Mucosa of stomach (tissue), 1 donor: ENCODE measurements around the gene ZBTB20.

ENCODE experiments used
- H3K27me3 ChIP-seq: one replicate; pipeline ENCODE4 v1.7.0; 2013; ENCODE audit warnings: mild to moderate bottlenecking, low read length; ENCODE audit not compliant: control insufficient read depth, insufficient read depth
- H3K36me3 ChIP-seq: one replicate; pipeline ENCODE4 v1.7.0; 2013; ENCODE audit warnings: low read length; ENCODE audit not compliant: control insufficient read depth, insufficient read depth
- H3K4me1 ChIP-seq: one replicate; pipeline ENCODE4 v1.7.0; 2013; ENCODE audit warnings: mild to moderate bottlenecking, low read length; ENCODE audit not compliant: control insufficient read depth, insufficient read depth
- H3K4me3 ChIP-seq: one replicate; pipeline ENCODE4 v1.7.0; 2013; ENCODE audit warnings: low read length
- H3K9ac ChIP-seq: one replicate; pipeline ENCODE4 v1.7.0; 2013; ENCODE audit warnings: mild to moderate bottlenecking, low read length, moderate library complexity
- H3K9me3 ChIP-seq: one replicate; pipeline ENCODE4 v1.7.0; 2013; ENCODE audit warnings: mild to moderate bottlenecking, low read length, moderate library complexity; ENCODE audit not compliant: control insufficient read depth
- donor health status: Pancreatic carcinoma.

ZBTB20 gene

DNA sequence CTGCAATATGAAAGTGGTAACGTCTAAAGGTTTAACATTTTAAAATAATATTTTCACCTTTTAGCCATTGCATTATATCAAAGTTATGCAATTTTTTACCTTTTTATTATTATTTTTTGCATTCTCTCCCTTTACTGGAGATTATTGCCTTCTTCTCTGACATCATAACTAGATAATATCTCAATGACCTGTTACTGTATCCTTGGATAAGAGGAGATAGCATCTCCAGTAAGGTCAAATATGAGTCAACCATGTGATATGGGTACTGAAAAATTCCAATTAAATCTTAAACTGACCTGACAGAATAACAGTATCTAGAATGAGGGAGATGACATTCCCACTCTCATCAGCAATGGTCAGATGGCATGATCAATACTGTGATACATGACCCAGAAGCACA, 108.3 kb downstream of the ZBTB20 start:
- Histone ChIP-seq H3K9ac (no peak overlapping the region), H3K4me1 (no peaks in the 10 kb centered on the region), H3K36me3 (no peaks in the 10 kb centered on the region), H3K4me3 (no peak overlapping the region), H3K9me3 (no peaks in the 10 kb centered on the region), H3K27me3 (no peaks in the 10 kb centered on the region)

DNA sequence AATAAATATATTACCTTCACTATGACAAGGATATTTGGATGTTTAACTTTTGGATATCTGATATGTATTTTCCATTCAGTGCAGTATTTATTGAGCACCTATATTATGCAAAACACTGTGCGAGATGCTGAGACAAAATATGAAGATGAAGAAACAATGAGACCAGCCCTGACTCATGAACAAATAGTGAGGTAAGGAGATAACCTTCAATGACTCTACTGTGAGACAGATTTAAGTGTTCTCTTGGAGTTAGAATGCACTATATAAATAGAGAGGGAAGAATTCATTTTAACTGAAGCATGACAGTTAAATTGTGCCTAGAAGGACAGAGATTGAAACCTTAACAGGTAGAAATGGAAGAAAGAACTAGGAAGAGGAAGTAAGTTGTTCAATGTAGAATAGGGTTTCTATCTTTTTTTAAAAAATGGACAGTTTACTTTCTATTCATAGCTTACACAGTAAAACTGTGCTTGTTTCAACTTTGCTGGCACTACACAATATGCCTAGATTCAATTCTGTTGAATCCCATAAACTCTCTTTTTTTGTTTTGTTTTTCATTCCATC, 124.2 kb downstream of the ZBTB20 start:
- Histone ChIP-seq H3K4me1 (no peaks in the 10 kb centered on the region), H3K27me3 (no peaks in the 10 kb centered on the region), H3K4me3 (no peak overlapping the region), H3K9ac (no peak overlapping the region), H3K9me3 (no peaks in the 10 kb centered on the region), H3K36me3 (no peaks in the 10 kb centered on the region)

DNA sequence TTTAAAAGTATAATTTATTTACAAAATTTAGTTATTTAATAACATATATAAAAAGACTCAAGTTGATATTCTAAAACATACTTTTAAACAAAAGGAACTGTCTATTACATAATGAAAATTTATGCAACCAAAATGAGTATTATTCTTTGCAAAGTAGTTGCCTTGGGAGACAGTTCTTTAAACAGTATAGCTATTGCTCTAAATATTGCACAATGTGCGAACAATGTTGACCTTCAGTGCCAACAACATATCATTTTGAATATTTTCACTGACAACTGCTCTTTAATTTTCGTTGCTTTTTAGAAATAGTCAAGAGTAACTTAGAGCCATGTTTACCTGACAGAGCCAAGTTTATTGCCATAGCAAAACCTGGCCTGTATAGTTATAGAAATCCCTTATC, 124.9 kb downstream of the ZBTB20 start:
- H3K4me3 ChIP-seq, result no peak overlapping the region
- H3K27me3 ChIP-seq, result no peaks in the 10 kb centered on the region
- H3K9ac ChIP-seq, result no peak overlapping the region
- no peaks in the 10 kb centered on the region for H3K9me3 ChIP-seq
- H3K4me1 ChIP-seq, result no peaks in the 10 kb centered on the region
- H3K36me3 ChIP-seq, result no peaks in the 10 kb centered on the region

DNA sequence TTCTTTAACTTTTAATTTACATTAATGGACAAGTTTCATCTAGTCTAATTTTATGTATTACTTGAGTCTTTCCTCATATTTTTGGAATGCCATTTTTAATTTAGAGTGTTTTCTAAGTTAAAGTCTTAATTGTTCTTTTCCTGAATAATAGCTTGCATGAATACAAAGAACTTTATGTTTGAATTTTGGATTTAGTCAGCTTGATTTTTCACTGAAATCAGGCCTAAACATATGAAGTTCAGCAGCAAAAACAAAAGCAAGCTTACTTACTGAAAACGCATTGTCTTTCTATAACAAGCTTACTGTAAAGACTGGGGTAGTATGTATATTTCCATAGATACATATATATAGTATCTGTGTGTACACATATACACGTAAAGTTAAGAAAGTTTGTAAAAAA, 126.0 kb downstream of the ZBTB20 start:
- no peaks in the 10 kb centered on the region for H3K36me3 ChIP-seq
- H3K9ac ChIP-seq, result no peak overlapping the region
- H3K4me3 ChIP-seq, result no peak overlapping the region
- no peaks in the 10 kb centered on the region for H3K27me3 ChIP-seq
- no peaks in the 10 kb centered on the region for H3K4me1 ChIP-seq
- no peaks in the 10 kb centered on the region for H3K9me3 ChIP-seq

DNA sequence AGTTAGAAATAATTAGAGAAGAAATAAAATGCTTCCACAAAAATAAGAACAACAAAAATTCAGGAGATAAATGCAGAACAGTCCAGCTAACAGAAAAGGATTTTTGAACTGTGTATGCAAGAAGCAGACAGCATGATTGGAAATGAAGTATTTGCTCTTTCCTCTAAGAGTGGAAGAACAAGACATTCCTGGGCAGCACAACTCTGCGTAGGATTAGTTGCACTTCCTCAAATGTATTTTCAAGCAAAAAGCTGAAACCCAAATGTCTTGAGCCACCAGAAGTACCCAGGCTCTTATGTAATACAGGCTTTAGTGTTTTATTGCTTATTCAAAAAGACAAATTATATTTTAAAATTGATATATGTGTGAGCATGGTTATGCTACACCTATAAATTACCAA, 127.2 kb downstream of the ZBTB20 start:
- H3K9ac ChIP-seq, result no peak overlapping the region
- no peak overlapping the region for H3K4me3 ChIP-seq
- H3K4me1 ChIP-seq, result no peaks in the 10 kb centered on the region
- no peaks in the 10 kb centered on the region for H3K9me3 ChIP-seq
- H3K36me3 ChIP-seq, result no peaks in the 10 kb centered on the region
- no peaks in the 10 kb centered on the region for H3K27me3 ChIP-seq

DNA sequence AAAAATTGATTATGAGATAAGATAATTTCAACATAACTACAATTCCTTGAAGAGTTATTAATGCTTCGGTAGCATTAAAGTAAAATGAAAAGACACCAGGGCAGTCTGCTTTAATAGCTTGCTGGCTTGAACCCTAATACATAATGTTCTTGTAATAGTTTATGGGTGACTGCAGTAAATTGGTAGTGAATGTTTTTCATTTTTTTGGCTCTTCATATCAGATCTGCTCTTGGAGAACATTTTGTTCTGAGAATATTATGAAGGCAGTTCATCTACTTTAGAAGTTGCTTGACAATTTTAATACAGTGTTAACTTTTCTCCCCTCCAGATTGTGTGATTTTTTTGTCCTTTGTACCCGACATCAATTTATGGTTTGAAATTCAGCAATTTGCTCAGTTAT, 128.4 kb downstream of the ZBTB20 start:
- Histone ChIP-seq H3K36me3 (no peaks in the 10 kb centered on the region), H3K9me3 (no peaks in the 10 kb centered on the region), H3K4me3 (no peak overlapping the region), H3K4me1 (no peaks in the 10 kb centered on the region), H3K9ac (no peak overlapping the region), H3K27me3 (no peaks in the 10 kb centered on the region)

DNA sequence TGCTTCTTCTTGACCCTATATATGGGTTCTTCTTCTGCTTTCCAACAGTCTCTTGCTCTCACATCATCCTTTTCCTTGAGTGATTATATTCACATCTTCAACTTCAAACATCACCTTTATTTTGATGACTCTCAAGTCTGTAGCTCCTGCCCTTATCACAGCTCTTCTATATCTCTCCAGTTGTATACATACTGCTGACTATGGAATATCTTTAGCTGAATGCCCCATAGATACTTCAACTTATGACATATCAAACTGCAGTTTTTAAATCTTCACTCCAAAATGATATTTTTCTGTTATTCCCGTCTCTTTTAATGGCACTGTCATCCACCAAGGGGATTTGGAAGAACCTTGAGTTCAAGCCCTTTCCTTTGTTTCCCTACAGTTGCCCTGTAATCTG, 139.1 kb downstream of the ZBTB20 start:
- H3K27me3 ChIP-seq, result no peaks in the 10 kb centered on the region
- H3K36me3 ChIP-seq, result no peaks in the 10 kb centered on the region
- H3K4me1 ChIP-seq, result no peaks in the 10 kb centered on the region
- no peak overlapping the region for H3K9ac ChIP-seq
- H3K4me3 ChIP-seq, result no peak overlapping the region
- no peaks in the 10 kb centered on the region for H3K9me3 ChIP-seq

DNA sequence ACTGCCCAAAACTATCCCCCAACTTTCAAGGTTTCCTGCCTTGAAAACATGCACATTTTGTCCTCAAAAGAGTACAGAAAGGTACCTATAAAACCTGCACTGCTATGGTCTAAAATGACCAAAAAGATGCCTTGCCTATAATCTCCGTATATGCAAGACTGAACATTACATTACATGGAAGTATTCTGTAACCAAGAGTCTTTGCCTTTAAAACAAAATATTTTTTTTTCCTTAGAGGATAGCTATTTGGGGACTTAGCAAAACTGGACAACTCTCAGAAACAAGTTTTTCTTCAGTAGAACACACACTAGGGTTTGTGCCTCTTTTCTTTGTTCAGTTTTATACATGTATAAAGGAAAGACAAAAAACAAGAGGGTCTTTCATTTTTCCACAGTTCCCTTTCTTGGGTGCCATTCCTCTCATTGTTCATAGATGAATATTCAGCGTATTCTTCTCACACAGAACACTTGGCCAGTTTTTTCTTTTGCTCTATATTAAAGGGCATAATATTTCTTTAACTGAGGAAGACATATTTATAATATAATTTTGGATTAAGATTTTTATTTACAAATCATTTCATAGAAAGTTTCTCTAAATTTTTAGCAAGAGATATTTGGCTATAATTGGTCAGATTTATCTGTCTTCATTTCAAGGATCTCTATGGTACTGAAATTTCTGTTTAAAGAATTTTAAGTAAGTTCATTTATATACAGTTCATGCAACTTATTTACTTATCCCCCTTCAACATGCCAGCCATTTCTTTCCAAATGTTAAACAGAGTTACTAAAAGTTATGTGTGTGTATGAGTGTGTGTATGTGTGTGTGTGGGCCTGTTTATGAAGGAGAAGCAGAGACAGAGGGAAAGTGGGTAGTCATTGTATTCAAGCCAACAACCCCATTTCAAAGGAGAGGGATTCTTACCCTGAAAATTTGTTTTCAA, 142.6 kb downstream of the ZBTB20 start:
- H3K9me3 ChIP-seq, result no peaks in the 10 kb centered on the region
- no peaks in the 10 kb centered on the region for H3K27me3 ChIP-seq
- H3K4me1 ChIP-seq, result no peaks in the 10 kb centered on the region
- no peaks in the 10 kb centered on the region for H3K36me3 ChIP-seq
- no peak overlapping the region for H3K9ac ChIP-seq
- H3K4me3 ChIP-seq, result no peak overlapping the region

DNA sequence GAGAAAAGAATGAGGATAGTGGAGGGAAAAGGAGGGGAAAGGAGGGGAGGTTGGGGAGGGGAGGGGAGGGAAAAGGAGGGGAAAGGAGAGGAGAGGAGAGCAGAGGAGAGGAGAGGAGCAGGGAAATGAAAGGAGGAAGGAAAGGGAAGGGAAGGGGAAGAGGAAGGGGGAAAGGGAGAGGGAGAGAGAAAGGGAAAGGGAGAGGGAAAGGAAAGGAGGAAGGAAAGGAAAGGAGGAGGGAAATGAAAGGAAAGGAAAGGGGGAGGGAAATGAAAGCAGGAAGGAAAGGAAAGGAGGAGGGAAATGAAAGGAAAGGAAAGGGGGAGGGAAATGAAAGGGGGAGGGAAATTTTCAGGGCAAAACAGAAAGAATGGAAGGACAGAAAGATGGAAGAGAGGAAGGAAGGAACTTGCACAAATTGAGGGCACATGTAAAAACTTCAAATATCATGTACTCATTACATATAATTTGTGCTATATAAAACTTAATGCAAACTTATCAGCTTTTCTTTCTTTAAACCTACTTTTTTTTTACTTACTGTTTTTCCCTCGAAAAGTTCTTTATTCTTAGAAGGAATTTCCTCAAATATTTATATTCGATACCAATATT, 148.0 kb downstream of the ZBTB20 start:
- H3K27me3 ChIP-seq, result no peaks in the 10 kb centered on the region

DNA sequence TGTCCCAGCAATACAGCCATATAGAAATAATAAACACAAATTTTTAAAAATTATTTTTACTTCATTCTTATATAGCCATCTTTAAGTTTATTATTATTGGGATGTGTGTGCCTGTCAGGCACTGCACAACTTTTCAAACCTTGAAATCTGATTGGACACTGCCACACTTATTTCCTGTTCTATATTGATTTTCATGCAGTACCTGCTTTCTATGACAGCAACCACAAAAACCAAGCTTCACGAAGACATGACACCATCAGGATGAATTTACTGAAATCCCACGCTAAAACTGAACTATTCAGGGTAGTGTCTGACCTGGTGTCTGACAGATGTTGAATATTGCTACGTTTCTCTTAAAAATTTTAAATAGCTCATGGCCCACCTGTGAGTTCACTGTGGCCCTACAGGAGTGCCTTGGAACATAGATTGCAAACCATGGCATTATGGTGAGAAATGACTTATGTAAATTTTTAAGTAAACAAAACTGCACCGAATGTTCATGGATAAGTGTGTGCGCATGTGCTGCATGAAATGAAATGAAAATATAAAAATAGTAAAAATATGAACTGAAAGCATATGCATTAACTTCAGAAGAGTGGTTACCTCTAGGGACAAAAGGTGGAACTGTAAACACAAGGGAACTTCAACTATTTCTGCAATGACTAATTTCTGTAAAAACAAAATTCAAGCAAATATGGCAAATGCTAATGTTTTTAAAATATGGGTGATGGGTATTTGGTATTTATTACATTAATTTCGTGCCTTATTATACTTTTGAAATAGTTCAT, 152.3 kb downstream of the ZBTB20 start:
- H3K27me3 ChIP-seq, result no peaks in the 10 kb centered on the region

More for the DNA sequence above, 148.0 kb downstream of the ZBTB20 start:
- Histone ChIP-seq H3K36me3 (no peaks in the 10 kb centered on the region), H3K4me3 (no peak overlapping the region), H3K9me3 (no peaks in the 10 kb centered on the region), H3K9ac (no peak overlapping the region), H3K4me1 (no peaks in the 10 kb centered on the region)

DNA sequence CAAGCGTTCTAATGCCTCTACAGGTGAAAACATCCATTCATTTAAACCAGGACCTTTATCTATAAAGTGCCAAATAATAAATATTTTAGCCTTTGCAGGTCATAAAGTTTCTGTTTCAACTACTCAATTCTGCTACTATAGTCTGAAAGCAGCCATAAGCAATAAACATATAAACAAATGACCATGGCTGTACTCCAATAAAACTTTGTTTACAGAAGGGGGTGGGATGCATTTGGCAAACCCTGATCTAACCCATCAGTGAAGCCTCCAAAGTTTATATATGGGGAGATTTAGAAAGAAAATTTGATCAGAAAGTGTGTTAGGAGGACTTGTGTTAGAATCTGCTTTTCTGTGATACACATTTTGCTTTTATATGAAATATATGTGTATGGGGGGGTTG, 161.3 kb downstream of the ZBTB20 start:
- no peak overlapping the region for H3K4me3 ChIP-seq
- no peaks in the 10 kb centered on the region for H3K9me3 ChIP-seq
- H3K36me3 ChIP-seq, result no peaks in the 10 kb centered on the region
- H3K27me3 ChIP-seq, result no peaks in the 10 kb centered on the region
- no peaks in the 10 kb centered on the region for H3K4me1 ChIP-seq
- H3K9ac ChIP-seq, result no peak overlapping the region

More for the DNA sequence above, 152.3 kb downstream of the ZBTB20 start:
- H3K9ac ChIP-seq, result no peak overlapping the region
- no peak overlapping the region for H3K4me3 ChIP-seq
- H3K4me1 ChIP-seq, result no peaks in the 10 kb centered on the region
- no peaks in the 10 kb centered on the region for H3K36me3 ChIP-seq
- H3K9me3 ChIP-seq, result no peaks in the 10 kb centered on the region

DNA sequence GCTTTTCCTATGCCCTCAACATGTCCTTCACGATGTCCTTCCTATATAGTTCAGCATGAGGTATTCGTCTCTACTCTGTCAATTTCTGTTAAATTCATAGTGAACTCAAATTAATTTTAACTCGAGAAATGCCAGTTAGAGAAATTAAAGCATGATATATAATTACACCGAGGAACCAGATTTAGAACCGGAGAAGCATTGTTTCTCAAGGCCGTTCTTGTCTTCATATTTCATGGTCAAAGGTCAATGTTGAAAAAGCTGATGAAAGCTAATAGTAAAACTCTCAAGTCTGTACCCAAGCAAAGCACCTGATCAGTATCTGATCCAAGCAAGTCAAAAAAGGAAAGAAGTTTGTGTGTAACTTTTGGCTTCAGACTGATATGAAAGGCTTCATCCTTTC, 163.8 kb downstream of the ZBTB20 start:
- H3K4me3 ChIP-seq, result no peak overlapping the region
- H3K9ac ChIP-seq, result no peak overlapping the region
- H3K9me3 ChIP-seq, result no peaks in the 10 kb centered on the region
- H3K36me3 ChIP-seq, result no peaks in the 10 kb centered on the region
- H3K4me1 ChIP-seq, result no peaks in the 10 kb centered on the region
- no peaks in the 10 kb centered on the region for H3K27me3 ChIP-seq
